DND-41 (cell line): ENCODE results near the gene ASMT.

Experiments
- ATAC-seq: fragments of 200-7000 bp; cut with Tn5 transposase; 3 replicates; pipeline ENCODE4 v1.9.1; 2021; ENCODE audit warnings: low read depth; ENCODE audit not compliant: insufficient read depth
- DNase-seq: peaks from one replicate; pipeline ENCODE4 v3.0.0-alpha.2; 2020
- H2AFZ ChIP-seq: 2 replicates; pipeline ENCODE4 v1.6.0; 2012; ENCODE audit warnings: low read depth, low read length
- H3K27ac ChIP-seq: 2 replicates; pipeline ENCODE4 v1.5.1; 2012; ENCODE audit warnings: low read length, inconsistent platforms
- H3K27me3 ChIP-seq: fragments of 200-600 bp; sonication (generic); 2 replicates; pipeline ENCODE4 v1.6.0; 2012; ENCODE audit warnings: low read length, mild to moderate bottlenecking, inconsistent platforms; ENCODE audit not compliant: insufficient read depth, poor library complexity
- H3K36me3 ChIP-seq: 2 replicates; pipeline ENCODE4 v1.5.1; 2012; ENCODE audit warnings: low read length, inconsistent platforms; ENCODE audit not compliant: insufficient read depth
- H3K4me1 ChIP-seq: 2 replicates; pipeline ENCODE4 v1.5.1; 2012; ENCODE audit warnings: mild to moderate bottlenecking, low read length; ENCODE audit not compliant: insufficient read depth
- H3K4me2 ChIP-seq: 2 replicates; pipeline ENCODE4 v1.6.0; 2012; ENCODE audit warnings: mild to moderate bottlenecking, moderate library complexity, low read length, inconsistent platforms; ENCODE audit not compliant: insufficient read depth
- H3K4me3 ChIP-seq, 2 experiments: fragments of 200-600 bp in 1 of 2; shearing (Covaris generic) in 1 of 2; 2 replicates each; pipeline ENCODE4 v1.5.1; 2012 to 2016; ENCODE audit warnings: inconsistent platforms in 2 of 2, low read length in 2 of 2, mild to moderate bottlenecking in 2 of 2, low read depth in 1 of 2, moderate library complexity in 1 of 2
- H3K79me2 ChIP-seq: 2 replicates; pipeline ENCODE4 v1.6.0; 2012; ENCODE audit warnings: low read length, inconsistent platforms; ENCODE audit not compliant: insufficient read depth
- H3K9ac ChIP-seq: 2 replicates; pipeline ENCODE4 v1.6.0; 2012; ENCODE audit warnings: low read depth, mild to moderate bottlenecking, inconsistent platforms, low read length, moderate library complexity
- H3K9me3 ChIP-seq: 2 replicates; pipeline ENCODE4 v1.5.1; 2012; ENCODE audit warnings: low read length, moderate library complexity, mild to moderate bottlenecking, inconsistent platforms; ENCODE audit not compliant: insufficient read depth, severe bottlenecking
- H4K20me1 ChIP-seq: 2 replicates; pipeline ENCODE4 v1.6.0; 2012; ENCODE audit warnings: low read length; ENCODE audit not compliant: insufficient read depth
- EZH2 ChIP-seq: IDR thresholded peaks from 3 replicates; pipeline ENCODE4 v1.6.1; 2012; ENCODE audit warnings: borderline replicate concordance, low read depth, mild to moderate bottlenecking, moderate library complexity, low read length, inconsistent platforms; ENCODE audit not compliant: severe bottlenecking
- TF ChIP-seq, protein P1 (sequence below): IDR thresholded peaks from 2 replicates; pipeline ENCODE4 v1.5.1; 2012; ENCODE audit warnings: borderline replicate concordance, low read length, moderate library complexity, mild to moderate bottlenecking; ENCODE audit not compliant: poor library complexity, severe bottlenecking; ENCODE audit errors: extremely low read depth

Gene ASMT

DNA sequence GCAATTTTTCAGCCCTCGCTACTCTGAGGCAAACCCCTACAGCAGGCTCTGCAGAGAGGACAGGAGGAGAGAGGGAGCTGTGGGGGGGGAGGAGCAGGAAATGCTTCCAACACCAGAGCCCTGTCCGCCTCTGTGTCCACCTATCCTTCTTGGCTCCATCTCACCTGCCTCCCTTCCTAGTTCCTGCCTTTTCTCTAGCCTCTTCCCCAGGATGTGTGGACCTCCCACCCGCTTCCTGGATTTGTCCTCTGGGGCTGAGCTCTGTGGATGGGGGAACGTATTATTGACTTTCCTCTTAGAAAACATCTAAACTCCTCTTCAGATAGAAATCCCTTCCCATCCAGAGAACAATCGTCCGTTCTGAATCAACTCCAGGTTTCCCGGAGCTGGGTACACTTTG is 14.4 kb downstream of the ASMT start:
- H2AFZ ChIP-seq, result no peak overlapping the region
- ATAC-seq (no peak), DNase-seq (no peak)
- no peaks in the 10 kb centered on the region for H4K20me1 ChIP-seq
- H3K9ac ChIP-seq, result no peak overlapping the region
- no peaks in the 10 kb centered on the region for H3K4me1 ChIP-seq
- no peak overlapping the region for H3K27ac ChIP-seq
- no peak for TF ChIP-seq EZH2
- TF ChIP-seq, protein P1, sequence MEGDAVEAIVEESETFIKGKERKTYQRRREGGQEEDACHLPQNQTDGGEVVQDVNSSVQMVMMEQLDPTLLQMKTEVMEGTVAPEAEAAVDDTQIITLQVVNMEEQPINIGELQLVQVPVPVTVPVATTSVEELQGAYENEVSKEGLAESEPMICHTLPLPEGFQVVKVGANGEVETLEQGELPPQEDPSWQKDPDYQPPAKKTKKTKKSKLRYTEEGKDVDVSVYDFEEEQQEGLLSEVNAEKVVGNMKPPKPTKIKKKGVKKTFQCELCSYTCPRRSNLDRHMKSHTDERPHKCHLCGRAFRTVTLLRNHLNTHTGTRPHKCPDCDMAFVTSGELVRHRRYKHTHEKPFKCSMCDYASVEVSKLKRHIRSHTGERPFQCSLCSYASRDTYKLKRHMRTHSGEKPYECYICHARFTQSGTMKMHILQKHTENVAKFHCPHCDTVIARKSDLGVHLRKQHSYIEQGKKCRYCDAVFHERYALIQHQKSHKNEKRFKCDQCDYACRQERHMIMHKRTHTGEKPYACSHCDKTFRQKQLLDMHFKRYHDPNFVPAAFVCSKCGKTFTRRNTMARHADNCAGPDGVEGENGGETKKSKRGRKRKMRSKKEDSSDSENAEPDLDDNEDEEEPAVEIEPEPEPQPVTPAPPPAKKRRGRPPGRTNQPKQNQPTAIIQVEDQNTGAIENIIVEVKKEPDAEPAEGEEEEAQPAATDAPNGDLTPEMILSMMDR, result no peak
- no peak overlapping the region for H3K4me3 ChIP-seq
- H3K4me2 ChIP-seq, result no peak overlapping the region
- H3K79me2 ChIP-seq, result no peaks in the 10 kb centered on the region
- H3K27me3 ChIP-seq, result peaks cover 4% of the 10 kb centered on the region
- H3K9me3 ChIP-seq, result no peaks in the 10 kb centered on the region
- no peaks in the 10 kb centered on the region for H3K36me3 ChIP-seq

DNA sequence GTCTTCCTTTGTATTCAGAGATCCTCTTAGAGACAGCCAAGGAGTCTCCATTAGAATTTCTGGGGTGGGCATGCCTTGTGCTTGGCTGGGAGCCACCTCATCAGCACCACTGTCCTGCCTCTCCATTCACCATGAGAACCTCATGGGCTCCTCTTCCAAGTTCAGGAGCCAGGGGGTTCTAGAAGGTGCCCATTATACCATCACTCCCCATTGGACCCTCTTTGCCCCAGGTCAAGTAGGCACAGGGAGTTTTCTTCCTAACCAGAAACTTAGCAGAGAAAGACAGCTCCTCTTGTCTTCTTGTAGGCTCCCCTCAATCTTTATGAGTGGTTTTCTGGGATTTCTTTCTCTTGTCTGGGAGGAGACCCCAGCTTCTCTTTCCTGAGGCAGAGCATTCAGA is 31.1 kb downstream of the ASMT start:
- H3K36me3 ChIP-seq, result no peaks in the 10 kb centered on the region
- H2AFZ ChIP-seq, result no peak overlapping the region
- TF ChIP-seq, protein P1, result no peak
- TF ChIP-seq EZH2, result no peak
- no peaks in the 10 kb centered on the region for H3K27me3 ChIP-seq
- H3K27ac ChIP-seq, result no peak overlapping the region
- H3K79me2 ChIP-seq, result no peaks in the 10 kb centered on the region
- no peak for ATAC-seq
- H4K20me1 ChIP-seq, result no peaks in the 10 kb centered on the region
- H3K4me2 ChIP-seq, result no peak overlapping the region
- no peak overlapping the region for H3K9ac ChIP-seq
- DNase-seq, result no peak
- H3K4me3 ChIP-seq, result no peak overlapping the region
- peaks cover 9% of the 10 kb centered on the region for H3K9me3 ChIP-seq
- 0 out of 2 replicates have a peak, but pooled peaks cover 4% of the 10 kb centered on the region for H3K4me1 ChIP-seq

DNA sequence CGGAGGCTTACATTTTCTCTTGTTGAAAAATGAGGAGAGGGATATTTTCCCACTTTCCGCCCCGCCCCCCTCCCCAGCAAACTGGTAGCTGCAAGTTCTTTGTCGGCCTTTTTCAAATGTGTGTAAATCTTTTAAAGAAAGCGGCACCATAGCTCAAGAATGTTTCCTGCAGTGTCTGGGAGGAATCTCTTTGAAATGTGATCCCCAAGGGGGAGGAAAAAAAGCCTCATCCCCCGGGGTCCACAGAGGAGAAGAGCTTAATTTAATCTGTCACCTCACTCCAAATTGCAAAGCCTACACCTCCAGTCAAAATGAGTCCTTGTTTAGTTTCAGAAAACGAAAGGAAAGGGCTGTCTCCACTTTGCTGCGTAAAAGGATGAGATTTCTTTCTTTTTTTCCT is 34.8 kb downstream of the ASMT start:
- no peak for TF ChIP-seq EZH2
- TF ChIP-seq, protein P1, result no peak
- no peak overlapping the region for H3K4me2 ChIP-seq
- H4K20me1 ChIP-seq, result no peaks in the 10 kb centered on the region
- ATAC-seq (no peak), DNase-seq (no peak)
- no peaks in the 10 kb centered on the region for H3K36me3 ChIP-seq
- 0 out of 2 replicates have a peak, but pooled peaks cover 4% of the 10 kb centered on the region for H3K4me1 ChIP-seq
- no peaks in the 10 kb centered on the region for H3K27me3 ChIP-seq
- no peak overlapping the region for H2AFZ ChIP-seq
- no peak overlapping the region for H3K27ac ChIP-seq
- peaks cover 9% of the 10 kb centered on the region for H3K9me3 ChIP-seq
- no peak overlapping the region for H3K4me3 ChIP-seq
- H3K79me2 ChIP-seq, result no peaks in the 10 kb centered on the region
- no peak overlapping the region for H3K9ac ChIP-seq
